ENCODE measurements around the gene CTSZ.

DNA sequence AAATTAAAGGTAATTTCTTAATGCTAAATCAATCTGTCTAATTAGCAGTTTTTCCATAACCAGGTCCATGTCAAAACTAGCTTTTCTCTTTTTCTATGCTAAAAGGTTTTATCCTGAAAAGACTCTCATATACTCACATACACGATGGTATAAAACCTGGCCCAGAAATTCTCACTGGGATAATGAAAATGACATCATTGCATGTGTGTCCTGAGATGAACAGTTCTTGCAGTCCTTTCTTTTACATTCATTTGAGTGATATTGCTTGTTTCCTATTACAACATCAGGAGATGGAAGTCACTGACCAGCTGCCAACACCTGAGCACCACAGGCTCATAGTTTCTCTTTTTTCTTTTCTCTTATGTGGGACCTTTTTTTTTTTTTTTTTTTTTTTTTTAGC lies 43.4 kb upstream of the CTSZ start:
- TF ChIP-seq, protein P1, sequence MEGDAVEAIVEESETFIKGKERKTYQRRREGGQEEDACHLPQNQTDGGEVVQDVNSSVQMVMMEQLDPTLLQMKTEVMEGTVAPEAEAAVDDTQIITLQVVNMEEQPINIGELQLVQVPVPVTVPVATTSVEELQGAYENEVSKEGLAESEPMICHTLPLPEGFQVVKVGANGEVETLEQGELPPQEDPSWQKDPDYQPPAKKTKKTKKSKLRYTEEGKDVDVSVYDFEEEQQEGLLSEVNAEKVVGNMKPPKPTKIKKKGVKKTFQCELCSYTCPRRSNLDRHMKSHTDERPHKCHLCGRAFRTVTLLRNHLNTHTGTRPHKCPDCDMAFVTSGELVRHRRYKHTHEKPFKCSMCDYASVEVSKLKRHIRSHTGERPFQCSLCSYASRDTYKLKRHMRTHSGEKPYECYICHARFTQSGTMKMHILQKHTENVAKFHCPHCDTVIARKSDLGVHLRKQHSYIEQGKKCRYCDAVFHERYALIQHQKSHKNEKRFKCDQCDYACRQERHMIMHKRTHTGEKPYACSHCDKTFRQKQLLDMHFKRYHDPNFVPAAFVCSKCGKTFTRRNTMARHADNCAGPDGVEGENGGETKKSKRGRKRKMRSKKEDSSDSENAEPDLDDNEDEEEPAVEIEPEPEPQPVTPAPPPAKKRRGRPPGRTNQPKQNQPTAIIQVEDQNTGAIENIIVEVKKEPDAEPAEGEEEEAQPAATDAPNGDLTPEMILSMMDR (IDR thresholded peaks at IDR 0.05) = no peak
- TF ChIP-seq EZH2 (IDR thresholded peaks at IDR 0.05) = no peak
